GM21390 (cell line): Measurements from ENCODE around the gene CIT.
"Not testable (repeated sequence)": the region's sequence is repeated elsewhere in the genome, so short reads cannot be mapped to it uniquely, and the experiment has no call there.

Experiments used
- ATAC-seq: cut with Tn5 transposase; IDR thresholded peaks from one replicate; pipeline ENCODE4 v1.9.1; 2021; ENCODE audit not compliant: unreplicated experiment

CIT gene

GRCh38 chr12:119661882-119662281 lies 215.2 kb downstream of the CIT start:
- ATAC-seq, result no peak

- ATAC-seq, result no peak
Observed at GRCh38 chr12:119660076-119660475, 217.0 kb downstream of the CIT start.

- ATAC-seq, result no peak
Observed at GRCh38 chr12:119659289-119659897, 217.7 kb downstream of the CIT start.

GRCh38 chr12:119658166-119658565 lies 219.0 kb downstream of the CIT start:
- ATAC-seq, result not testable (repeated sequence)

GRCh38 chr12:119657001-119657400 lies 220.1 kb downstream of the CIT start:
- ATAC-seq, result not testable (repeated sequence)

GRCh38 chr12:119652665-119653064 lies 224.5 kb downstream of the CIT start:
- ATAC-seq, result no peak

GRCh38 chr12:119649202-119649808 lies 227.8 kb downstream of the CIT start:
- ATAC-seq, result no peak

- no peak for ATAC-seq
Observed at GRCh38 chr12:119645535-119646059, 231.5 kb downstream of the CIT start.

- ATAC-seq, result no peak
Observed at GRCh38 chr12:119644930-119645329, 232.2 kb downstream of the CIT start.

GRCh38 chr12:119642986-119643385 lies 234.1 kb downstream of the CIT start:
- no peak for ATAC-seq
